HG03565 (cell line): ENCODE measurements around the gene TNFRSF4.
"Not testable (repeated sequence)": the region's sequence is repeated elsewhere in the genome, so short reads cannot be mapped to it uniquely, and the experiment has no call there.

ENCODE experiments used
- ATAC-seq: cut with Tn5 transposase; IDR thresholded peaks from one replicate; pipeline ENCODE4 v1.9.1; 2021; ENCODE audit warnings: mild to moderate bottlenecking, moderate library complexity; ENCODE audit not compliant: unreplicated experiment

TNFRSF4 gene

GRCh38 chr1:1204425-1204920 lies 9.5 kb downstream of the TNFRSF4 start:
- no peak for ATAC-seq

DNA sequence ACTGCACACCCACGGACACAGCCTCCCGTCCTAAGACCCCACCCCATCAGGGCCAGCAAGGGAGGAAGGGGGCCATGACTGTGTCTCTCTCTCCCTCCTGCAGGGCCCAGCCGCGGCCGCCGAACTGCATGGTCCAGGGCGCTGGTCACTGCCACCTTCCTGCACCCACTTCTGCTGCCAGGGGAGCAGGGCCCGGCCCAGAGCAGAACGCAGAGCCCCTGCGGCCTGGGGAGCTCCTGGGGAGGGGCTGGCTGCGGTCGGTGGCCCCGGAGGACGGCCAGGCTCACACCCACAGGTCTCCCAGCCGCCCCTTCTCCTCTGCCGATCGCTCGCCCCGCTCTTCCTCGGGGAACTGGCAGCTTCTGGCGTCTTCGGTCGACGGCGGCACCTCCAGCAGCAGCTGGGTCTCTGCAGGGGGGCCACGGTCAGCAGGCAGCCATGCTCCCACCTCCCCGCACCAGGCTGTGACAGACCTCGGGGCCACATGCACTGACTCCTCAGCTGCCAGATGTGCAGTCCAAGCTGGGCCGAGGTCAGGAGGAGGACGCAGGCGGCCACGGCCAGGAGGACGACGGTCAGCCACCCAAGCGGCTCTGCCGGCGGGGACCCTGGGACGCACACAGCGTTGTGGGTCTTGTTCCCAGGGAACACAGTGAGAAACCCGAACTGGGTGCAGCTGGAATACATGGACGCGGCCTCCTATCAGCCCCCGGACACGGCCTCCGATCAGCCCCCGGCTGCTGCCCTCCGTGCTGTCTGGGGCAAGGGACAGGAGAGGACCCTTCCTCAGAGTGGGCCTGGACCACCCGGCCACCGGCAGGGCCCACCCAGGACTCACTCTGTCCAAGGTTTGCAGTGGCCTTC lies 10.2 kb downstream of the TNFRSF4 start:
- no peak for ATAC-seq

GRCh38 chr1:1202831-1203560 lies 11.0 kb downstream of the TNFRSF4 start:
- no peak for ATAC-seq

- peak; percentile 42 for ATAC-seq
Observed at GRCh38 chr1:1200876-1201810, 12.8 kb downstream of the TNFRSF4 start.

DNA sequence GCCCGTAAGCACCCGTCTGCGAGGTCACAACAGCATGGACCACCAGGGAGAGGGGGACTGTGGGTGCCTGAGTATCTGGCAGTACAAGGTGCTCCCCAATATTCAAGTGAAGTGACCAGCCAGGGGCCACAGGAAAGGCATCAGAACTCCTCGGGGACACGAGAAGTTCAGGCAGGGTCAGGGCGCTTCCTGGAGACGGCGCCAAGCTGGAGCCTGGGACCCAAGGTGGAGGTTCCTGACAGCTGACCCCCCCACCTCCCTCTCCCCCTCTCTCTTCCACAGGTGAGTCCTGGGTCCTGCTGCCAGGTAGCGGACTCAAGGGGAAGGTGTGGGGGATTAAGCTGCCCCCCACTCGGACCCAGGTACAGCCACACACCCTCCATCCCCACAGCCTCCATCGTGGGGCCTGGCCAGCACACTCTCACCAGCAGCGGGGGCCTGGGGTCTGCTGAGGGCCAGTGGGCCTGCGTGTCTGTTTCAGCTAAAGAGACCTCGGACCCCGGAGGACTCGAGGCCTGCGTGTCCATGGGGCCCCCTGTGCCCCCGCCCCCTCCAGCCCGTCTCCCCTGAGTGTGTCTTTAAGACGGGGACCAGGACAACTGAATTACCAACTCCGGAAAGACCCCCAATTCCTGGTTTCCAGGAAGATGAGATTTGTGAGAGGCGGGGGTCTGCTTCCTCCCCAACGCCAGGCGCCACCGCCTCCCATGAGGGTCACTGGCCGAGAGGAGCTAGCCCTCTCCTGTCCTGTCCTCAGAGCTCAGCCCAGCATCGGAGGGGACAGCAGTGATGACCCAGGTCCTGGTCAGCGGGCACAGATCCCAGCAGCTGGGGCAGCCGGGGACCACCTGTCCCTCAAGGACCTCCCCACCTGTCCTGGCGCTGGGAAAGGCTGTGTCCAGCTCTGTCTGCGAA lies 13.7 kb downstream of the TNFRSF4 start:
- ATAC-seq: no peak

- no peak for ATAC-seq
Observed at GRCh38 chr1:1199141-1199960, 14.6 kb downstream of the TNFRSF4 start.

GRCh38 chr1:1198423-1199140 lies 15.4 kb downstream of the TNFRSF4 start:
- no peak for ATAC-seq

DNA sequence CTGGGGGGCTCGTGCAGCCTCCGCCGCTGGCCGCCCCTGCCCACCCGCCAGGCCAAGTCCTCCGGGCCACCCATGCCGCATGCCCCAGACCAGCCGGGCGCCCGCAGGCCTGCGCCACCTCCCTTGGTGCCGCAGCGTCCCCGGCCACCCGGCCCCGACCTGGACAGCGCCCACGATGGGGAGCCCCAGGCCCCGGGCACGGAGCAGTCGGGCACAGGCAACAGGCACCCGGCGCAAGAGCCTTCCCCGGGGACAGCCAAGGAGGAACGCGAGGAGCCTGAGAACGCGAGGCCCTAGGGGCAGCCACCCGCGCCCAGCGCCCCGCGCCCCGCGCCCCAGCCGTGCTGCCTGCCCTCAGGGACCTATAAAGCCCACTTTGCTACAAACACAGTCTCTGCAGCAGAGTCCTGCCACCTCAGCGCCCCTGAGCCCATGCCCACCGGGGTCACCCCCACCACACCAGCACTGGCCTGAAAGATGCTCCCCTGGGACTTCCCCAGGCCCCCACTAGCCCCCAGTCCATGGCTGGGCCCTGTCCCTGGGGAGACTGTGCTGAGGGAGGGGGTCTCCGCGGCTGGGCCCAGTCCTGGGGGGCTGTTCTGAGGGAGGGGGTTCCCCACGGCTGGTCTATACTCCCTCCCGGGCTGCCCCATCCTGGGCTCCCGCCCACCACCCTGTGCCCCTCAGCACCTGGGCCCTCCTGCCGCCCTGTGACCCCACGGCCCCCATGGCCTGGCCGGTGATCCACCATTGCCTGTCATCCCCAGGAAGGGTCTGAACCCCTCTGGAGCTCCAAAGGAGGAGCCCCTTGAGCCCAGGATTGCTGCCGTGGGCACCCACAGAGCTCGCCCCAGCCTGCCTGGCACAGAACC lies 16.2 kb downstream of the TNFRSF4 start:
- ATAC-seq: no peak

GRCh38 chr1:1197188-1197500 lies 16.8 kb downstream of the TNFRSF4 start:
- no peak for ATAC-seq

DNA sequence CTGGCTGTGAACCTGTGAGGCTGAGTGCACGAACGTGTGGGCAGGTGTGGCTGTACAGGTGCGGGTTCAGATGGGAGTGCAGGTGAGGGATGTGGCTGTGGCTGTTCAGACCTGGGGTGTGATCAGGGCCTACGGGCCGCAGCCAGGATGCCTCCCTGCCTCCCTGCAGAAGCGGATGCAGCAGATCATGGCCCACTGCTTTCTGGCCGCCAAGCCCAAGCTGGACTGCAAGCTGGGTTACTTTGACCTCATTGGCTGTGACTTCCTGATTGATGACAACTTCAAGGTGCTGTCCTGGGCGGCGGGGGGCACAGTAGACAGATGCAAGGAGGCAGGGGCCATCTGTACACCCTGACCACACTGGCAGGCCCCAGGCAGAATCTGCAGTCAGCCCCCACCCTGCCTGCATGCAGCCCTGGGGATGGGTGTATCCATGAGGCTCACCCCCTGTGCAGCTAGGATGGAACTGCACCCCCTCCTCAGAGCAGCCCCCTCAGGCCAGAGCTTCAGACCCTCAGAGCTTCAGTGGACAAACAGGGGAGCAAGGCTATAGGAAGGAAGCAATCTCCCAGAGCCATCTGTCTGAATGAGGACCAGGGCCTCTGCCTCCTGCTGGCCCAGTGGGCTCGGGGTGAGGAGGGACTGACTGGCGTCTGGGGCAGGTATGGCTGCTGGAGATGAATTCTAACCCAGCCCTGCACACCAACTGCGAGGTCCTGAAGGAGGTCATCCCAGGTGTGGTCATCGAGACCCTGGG lies 17.3 kb downstream of the TNFRSF4 start:
- no peak for ATAC-seq

DNA sequence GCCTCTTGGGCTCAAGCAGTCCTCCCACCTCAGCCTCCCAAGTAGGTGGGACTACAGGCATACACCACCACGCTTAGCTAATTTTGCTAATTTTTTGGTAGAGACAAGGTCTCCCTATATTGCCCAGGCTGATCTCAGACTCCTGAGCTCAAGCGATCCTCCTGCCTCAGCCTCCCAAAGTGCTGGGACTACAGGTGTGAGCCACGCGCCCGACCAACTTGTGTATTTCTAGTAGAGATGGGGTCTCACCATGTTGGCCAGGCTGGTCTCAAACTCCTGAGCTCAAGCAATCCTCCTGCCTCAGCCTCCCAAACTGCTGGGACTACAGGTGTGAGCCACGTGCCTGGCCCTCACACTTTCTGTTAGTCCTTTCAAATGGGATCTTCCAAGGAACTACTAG lies 18.2 kb downstream of the TNFRSF4 start:
- ATAC-seq: not testable (repeated sequence)

DNA sequence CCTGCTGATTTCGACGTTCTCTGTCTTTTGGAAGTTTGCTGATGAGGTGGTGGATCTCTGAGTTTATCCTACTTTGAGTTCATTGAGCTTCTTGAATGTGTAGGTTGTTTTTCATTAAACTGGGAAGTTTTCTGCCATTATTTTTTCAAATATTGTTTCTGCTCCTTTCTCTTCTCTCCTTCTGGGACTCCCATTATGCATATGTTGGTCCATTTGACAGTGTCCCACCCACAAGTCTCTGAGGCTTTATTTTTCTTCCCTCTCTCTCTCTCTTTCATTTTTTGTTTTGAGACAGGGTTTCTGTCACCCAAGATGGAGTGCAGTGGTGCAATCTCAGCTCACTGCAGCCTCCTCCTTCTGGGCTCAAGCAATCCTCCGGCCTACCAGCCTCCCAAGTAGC lies 19.2 kb downstream of the TNFRSF4 start:
- no peak for ATAC-seq

DNA sequence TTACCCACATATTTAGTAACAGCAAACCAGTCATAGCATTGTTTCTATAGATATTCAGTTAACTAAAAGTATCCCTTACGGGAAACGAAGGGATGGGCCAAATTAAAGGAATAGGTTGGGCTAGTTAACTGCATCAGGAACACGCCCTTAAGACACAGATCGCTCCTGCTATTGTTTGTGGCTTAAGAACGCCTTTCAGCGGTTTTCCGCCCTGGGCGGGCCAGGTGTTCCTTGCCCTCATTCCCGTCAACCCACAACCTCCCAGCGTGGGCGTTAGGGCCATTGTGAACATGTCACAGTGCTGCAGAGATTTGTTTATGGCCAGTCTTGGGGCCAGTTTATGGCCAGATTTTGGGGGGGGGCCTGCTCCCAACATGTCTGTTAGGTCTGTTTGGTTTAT lies 22.2 kb downstream of the TNFRSF4 start:
- no peak for ATAC-seq

- no peak for ATAC-seq
Observed at GRCh38 chr1:1189111-1189510, 24.8 kb downstream of the TNFRSF4 start.

DNA sequence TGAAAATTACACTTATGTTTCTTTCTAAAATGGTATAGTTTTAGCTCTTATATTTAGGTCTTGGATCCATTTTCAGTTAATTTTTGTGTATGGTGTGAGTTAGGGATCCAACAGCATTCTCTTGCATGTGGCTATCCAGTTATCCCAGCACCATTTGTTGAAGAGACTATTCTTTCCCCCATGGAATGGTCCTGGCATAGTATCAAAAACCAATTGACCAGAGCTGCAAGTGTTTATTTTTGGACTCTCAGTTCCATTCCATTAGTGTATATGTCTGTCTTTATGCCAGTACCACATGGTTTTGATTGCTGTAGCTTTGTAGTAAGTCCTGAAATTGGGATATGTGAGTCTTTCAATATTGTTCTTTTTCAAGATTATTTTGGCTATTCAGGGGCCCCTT lies 26.0 kb downstream of the TNFRSF4 start:
- no peak for ATAC-seq

GRCh38 chr1:1185101-1185765 lies 28.7 kb downstream of the TNFRSF4 start:
- no peak for ATAC-seq
